Endothelial cell of umbilical vein (primary cell): ENCODE results near the gene CFAP68. TPM values are rescaled to one million over a fixed set of nuclear protein-coding genes. Genes with fewer than 3 reads are reported as not detected.

ENCODE experiments used
- BruUV-seq: library from RNA; stranded (reverse); fragments of 400-500 nt; replicated peaks from 2 replicates; lab custom pipeline; 2021; lab: Mats Ljungman, UMichigan
- CTCF ChIA-PET: fragments of 300-600, 350-600 bp; sonication (Branson Sonifier 250); formaldehyde crosslinking; loops from one replicate; lab custom pipeline; 2021; ENCODE audit warnings: antibody characterized with exemption, inconsistent platforms; lab: Charles Lee
- POLR2A ChIA-PET: fragments of 300-600, 350-600 bp; sonication (Branson Sonifier 250); formaldehyde crosslinking; loops from one replicate; lab custom pipeline; 2021; ENCODE audit warnings: antibody characterized with exemption, inconsistent platforms; lab: Charles Lee
- DNase-seq: peaks from one replicate; pipeline ENCODE4 v3.0.0-alpha.2; 2011; ENCODE audit warnings: low read depth, low spot score
- FAIRE-seq: peaks from 2 replicates; lab custom pipeline; 2011; peaks lifted over from hg19 to GRCh38; lab: Jason Lieb, UNC
- H2AFZ ChIP-seq: 2 replicates; pipeline ENCODE4 v1.6.0; 2012; ENCODE audit warnings: low read depth, low read length, control low read depth, inconsistent platforms
- H3K27ac ChIP-seq: 2 replicates; pipeline ENCODE4 v1.5.1; 2011; ENCODE audit warnings: low read depth, mild to moderate bottlenecking, control low read depth, low read length, moderate library complexity; ENCODE audit not compliant: insufficient read depth
- H3K27me3 ChIP-seq, 2 experiments: 2 replicates each; pipeline versions ENCODE4 v1.6.0 to v1.6.1; 2011; ENCODE audit warnings: low read length in 2 of 2, mixed read lengths in 1 of 2; ENCODE audit not compliant: control insufficient read depth in 2 of 2, insufficient read depth in 2 of 2
- H3K36me3 ChIP-seq, 2 experiments: 2 replicates in 1 of 2; 3 replicates in 1 of 2; pipeline ENCODE4 v1.5.1; 2011; ENCODE audit warnings: low read length in 2 of 2, mild to moderate bottlenecking in 1 of 2, moderate library complexity in 1 of 2; ENCODE audit not compliant: control insufficient read depth in 2 of 2, insufficient read depth in 2 of 2; ENCODE audit errors: extremely low read depth in 1 of 2
- H3K4me1 ChIP-seq: 3 replicates; pipeline ENCODE4 v1.5.1; 2011; ENCODE audit warnings: mild to moderate bottlenecking, low read length; ENCODE audit not compliant: control insufficient read depth, insufficient read depth; ENCODE audit errors: extremely low read depth
- H3K4me2 ChIP-seq: 2 replicates; pipeline ENCODE4 v1.6.1; 2011; ENCODE audit warnings: low read length, control low read depth, mixed read lengths; ENCODE audit not compliant: insufficient read depth
- H3K4me3 ChIP-seq, 3 experiments: fragments of 200-600 bp in 1 of 3; sonication (generic), shearing (Covaris generic) in 1 of 3; replicated peaks in 1 of 3; 2 replicates each; pipeline ENCODE4 v1.5.1; 2011 to 2016; ENCODE audit warnings: control low read depth in 3 of 3, low read length in 3 of 3, mild to moderate bottlenecking in 2 of 3, inconsistent platforms in 1 of 3, low read depth in 1 of 3, moderate library complexity in 1 of 3; ENCODE audit not compliant: insufficient read depth in 1 of 3
- H3K79me2 ChIP-seq: 2 replicates; pipeline ENCODE4 v1.6.0; 2012; ENCODE audit warnings: low read length, inconsistent platforms; ENCODE audit not compliant: control insufficient read depth, insufficient read depth
- H3K9ac ChIP-seq: replicated peaks from 2 replicates; pipeline ENCODE3; 2011; ENCODE audit warnings: low read length, control low read depth; ENCODE audit not compliant: insufficient read depth; ENCODE audit errors: extremely low read depth
- H3K9me1 ChIP-seq: replicated peaks from 3 replicates; pipeline ENCODE4 v1.6.0; 2011; ENCODE audit warnings: mild to moderate bottlenecking, low read length; ENCODE audit not compliant: control insufficient read depth, insufficient read depth; ENCODE audit errors: extremely low read depth
- H3K9me3 ChIP-seq: replicated peaks from 2 replicates; pipeline ENCODE4 v1.5.1; 2012; ENCODE audit warnings: low read length, inconsistent platforms; ENCODE audit not compliant: control insufficient read depth, insufficient read depth
- H4K20me1 ChIP-seq: replicated peaks from 2 replicates; pipeline ENCODE3; 2011; ENCODE audit warnings: mild to moderate bottlenecking, low read length; ENCODE audit not compliant: control insufficient read depth, insufficient read depth; ENCODE audit errors: extremely low read depth
- CTCF ChIP-seq, 2 donors: IDR thresholded peaks; 1 replicate in 1 of 2; 2 replicates in 1 of 2; pipeline ENCODE4 v1.5.1; 2011; ENCODE audit warnings: low read length in 2 of 2, mild to moderate bottlenecking in 2 of 2, moderate library complexity in 2 of 2, control low read depth in 1 of 2, inconsistent platforms in 1 of 2, low read depth in 1 of 2; ENCODE audit not compliant: insufficient read depth in 1 of 2; ENCODE audit errors: extremely low read depth in 1 of 2
- EZH2 ChIP-seq: IDR thresholded peaks from 2 replicates; pipeline ENCODE4 v1.6.1; 2012; ENCODE audit warnings: borderline replicate concordance, low read depth, mild to moderate bottlenecking, moderate library complexity, low read length, inconsistent platforms; ENCODE audit not compliant: severe bottlenecking
- FOS ChIP-seq: IDR thresholded peaks from 2 replicates; pipeline ENCODE4 v1.6.1; 2011; ENCODE audit warnings: mild to moderate bottlenecking, low read length, moderate library complexity, borderline replicate concordance; ENCODE audit not compliant: insufficient read depth
- GATA2 ChIP-seq: IDR thresholded peaks from 2 replicates; pipeline ENCODE4 v1.7.0; 2011; ENCODE audit warnings: low read depth, mild to moderate bottlenecking, moderate library complexity, mixed read lengths, low read length; ENCODE audit not compliant: insufficient read length, insufficient read depth
- JUN ChIP-seq: IDR thresholded peaks from 2 replicates; pipeline ENCODE4 v1.6.1; 2011; ENCODE audit warnings: borderline replicate concordance, low read depth; ENCODE audit not compliant: insufficient read length, insufficient read depth
- MAX ChIP-seq: IDR thresholded peaks from 2 replicates; pipeline ENCODE4 v1.6.1; 2011; ENCODE audit not compliant: insufficient read depth, insufficient read length
- MYC ChIP-seq: IDR thresholded peaks from one replicate; pipeline ENCODE4 v1.6.1; 2011; ENCODE audit warnings: mild to moderate bottlenecking, low read depth, low read length
- POLR2A ChIP-seq: IDR thresholded peaks from 2 replicates; pipeline ENCODE4 v1.6.1; 2012; ENCODE audit warnings: low read depth, mild to moderate bottlenecking, control low read depth, low read length
- POLR2AphosphoS5 ChIP-seq: IDR thresholded peaks from 2 replicates; pipeline ENCODE4 v1.6.1; 2012; ENCODE audit warnings: low read depth, mild to moderate bottlenecking, control low read depth, low read length, moderate library complexity; ENCODE audit not compliant: insufficient read depth
- dilution Hi-C: fragments of 300-500 bp; cut with MboI; formaldehyde crosslinking; loops from one replicate; pipeline ENCODE4 v1.15.0; 2019; ENCODE audit warnings: low sequenced_read_pairs; ENCODE audit not compliant: extremely low pct_ligation_motif_present
- intact Hi-C: fragments of 100-400 bp; cut with micrococcal nuclease; formaldehyde crosslinking; loops from one replicate; pipeline ENCODE4 v1.10.0; 2022
- polyA plus RNA-seq, 4 experiments: library from polyadenylated mRNA; depleted of rRNA in 3 of 4; stranded (reverse) in 3 of 4; unstranded in 1 of 4; fragments of >200 nt; gene quantifications; 2 replicates each; pipeline versions ENCODE4 v1.2.1 to v1.2.3, GENCODE V29; 2011 to 2012; ENCODE audit warnings: missing spikeins in 1 of 4
- total RNA-seq: library from RNA; stranded (reverse); gene quantifications from 2 replicates; pipeline ENCODE4 v1.2.3, GENCODE V29; 2021

CFAP68 gene
- total and polyA plus RNA-seq, 2 donors (not counting 3 experiments of a cell fraction or from before 2014, with no cell fraction given), result 7.4 to 10.6 TPM

GRCh38 chr11:111909378-111909777 is 30.0 kb downstream of the CFAP68 start:
- CTCF ChIA-PET, result no interaction called here
- no peaks in the 10 kb centered on the region for H3K9me3 ChIP-seq
- TF ChIP-seq MAX (no peak), MYC (no peak), CTCF (IDR thresholded peaks at IDR 0.05; ENCODE audit: extremely low read depth in 1 of 2, insufficient read depth in 1 of 2, low read depth in 1 of 2, low read length in 2 of 2) (no peak), JUN (no peak), POLR2A (no peak), FOS (no peak), POLR2AphosphoS5 (no peak), EZH2 (no peak), GATA2 (no peak)
- intact Hi-C loops (no loop called here), dilution Hi-C loops (no loop called here)
- no peak overlapping the region for H3K4me3 ChIP-seq
- H3K9ac ChIP-seq, result no peak overlapping the region
- H3K9me1 ChIP-seq, result no peaks in the 10 kb centered on the region
- H3K27me3 ChIP-seq, result peaks cover 2 to 9% of the 10 kb centered on the region in 2 experiments
- no peak overlapping the region for H3K4me2 ChIP-seq
- H3K27ac ChIP-seq, result no peak overlapping the region
- DNase-seq (no peak), FAIRE-seq (no peak)
- H4K20me1 ChIP-seq, result no peaks in the 10 kb centered on the region
- POLR2A ChIA-PET, result no interaction called here
- H2AFZ ChIP-seq, result no peak overlapping the region
- no peaks in the 10 kb centered on the region for H3K79me2 ChIP-seq
- peaks cover 4% of the 10 kb centered on the region for H3K4me1 ChIP-seq
- BruUV-seq, result no TSS peak
- no peaks in the 10 kb centered on the region for H3K36me3 ChIP-seq
